AML-193 (cell line): ENCODE measurements around the gene HOTAIR.

Source experiments
- DNase-seq, 2 experiments: peaks; one replicate each; lab custom pipeline; 2025; lab: John Stamatoyannopoulos, UW

HOTAIR gene

DNA sequence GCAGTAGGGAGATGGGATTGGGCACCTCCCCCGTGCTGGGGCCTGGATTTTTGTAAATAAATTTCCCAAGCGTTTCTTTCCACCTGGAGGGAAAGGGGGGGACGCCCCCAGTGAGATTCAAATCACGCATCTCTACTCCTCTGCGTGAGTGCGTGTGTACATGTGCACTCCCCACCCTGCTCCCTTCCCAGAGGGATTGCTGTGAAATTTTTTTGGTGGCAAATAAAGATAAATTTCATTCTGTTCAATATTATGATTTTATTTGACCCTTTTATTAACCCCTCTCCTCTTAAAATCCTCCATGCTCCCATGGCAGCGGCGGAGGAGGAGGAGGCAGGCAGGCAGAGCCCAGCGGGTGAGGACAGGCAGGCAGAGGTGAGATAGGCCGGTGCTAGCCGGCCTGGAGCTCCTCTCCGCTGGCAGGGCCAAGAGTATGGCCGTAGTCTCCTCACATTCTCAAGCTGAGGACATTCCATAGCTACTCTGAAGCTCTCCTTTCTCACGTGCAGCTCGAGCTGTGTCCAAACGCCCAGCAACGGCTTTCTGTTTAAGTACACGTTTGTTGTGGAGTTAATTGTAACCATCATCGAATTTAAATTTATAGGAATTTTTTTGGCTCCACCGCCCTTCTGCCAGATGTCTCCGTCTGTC lies 1.5 kb upstream of the HOTAIR start:
- no peak for DNase-seq

DNA sequence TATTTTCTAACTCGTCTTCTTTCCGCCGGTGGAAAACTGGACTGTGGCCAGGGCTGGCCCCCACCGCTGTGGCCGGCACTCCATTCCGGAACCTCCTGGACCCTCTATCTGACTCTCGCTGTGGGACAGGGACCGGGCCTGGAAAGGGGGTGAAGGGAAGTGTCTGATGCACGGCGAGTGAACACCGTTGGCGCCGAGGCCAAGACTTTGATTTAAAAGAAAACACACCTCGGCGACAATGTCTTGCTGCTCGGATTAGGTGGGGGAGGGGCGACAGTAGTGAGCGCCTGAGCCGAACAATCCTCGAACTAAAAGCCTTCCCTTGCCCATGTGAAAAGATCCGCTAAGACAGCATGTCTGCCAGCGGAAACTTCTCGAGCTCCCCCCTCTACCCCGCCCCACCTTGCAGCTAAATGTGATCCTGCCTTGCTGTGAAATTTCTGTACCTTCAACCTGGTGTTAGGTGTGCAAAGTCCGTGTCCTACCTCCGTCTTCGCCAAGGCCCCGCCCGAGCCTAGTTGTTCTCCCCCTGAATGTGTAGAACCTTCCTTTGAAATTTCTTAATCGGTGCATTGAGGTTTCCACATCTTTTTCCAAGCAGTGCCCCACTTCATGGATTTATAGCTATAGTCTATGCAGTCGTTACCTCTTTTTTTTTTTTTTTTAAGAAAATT lies 862 bp upstream of the HOTAIR start:
- no peak for DNase-seq

DNA sequence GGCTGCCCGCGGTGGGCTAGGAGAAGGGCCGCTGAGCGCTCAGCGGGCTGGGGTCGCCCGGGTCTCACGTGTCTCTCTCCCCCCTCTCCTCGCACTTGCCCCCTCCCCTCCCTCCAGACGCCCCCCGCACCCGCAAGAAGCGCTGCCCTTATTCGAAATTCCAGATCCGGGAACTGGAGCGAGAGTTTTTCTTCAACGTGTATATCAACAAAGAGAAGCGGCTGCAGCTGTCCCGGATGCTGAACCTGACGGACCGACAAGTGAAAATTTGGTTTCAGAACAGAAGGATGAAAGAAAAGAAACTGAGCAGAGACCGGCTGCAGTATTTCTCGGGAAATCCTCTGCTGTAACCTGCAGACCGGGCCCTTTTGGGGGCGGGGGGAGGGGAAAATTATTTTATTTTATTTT lies 314 bp upstream of the HOTAIR start:
- DNase-seq = no peak

DNA sequence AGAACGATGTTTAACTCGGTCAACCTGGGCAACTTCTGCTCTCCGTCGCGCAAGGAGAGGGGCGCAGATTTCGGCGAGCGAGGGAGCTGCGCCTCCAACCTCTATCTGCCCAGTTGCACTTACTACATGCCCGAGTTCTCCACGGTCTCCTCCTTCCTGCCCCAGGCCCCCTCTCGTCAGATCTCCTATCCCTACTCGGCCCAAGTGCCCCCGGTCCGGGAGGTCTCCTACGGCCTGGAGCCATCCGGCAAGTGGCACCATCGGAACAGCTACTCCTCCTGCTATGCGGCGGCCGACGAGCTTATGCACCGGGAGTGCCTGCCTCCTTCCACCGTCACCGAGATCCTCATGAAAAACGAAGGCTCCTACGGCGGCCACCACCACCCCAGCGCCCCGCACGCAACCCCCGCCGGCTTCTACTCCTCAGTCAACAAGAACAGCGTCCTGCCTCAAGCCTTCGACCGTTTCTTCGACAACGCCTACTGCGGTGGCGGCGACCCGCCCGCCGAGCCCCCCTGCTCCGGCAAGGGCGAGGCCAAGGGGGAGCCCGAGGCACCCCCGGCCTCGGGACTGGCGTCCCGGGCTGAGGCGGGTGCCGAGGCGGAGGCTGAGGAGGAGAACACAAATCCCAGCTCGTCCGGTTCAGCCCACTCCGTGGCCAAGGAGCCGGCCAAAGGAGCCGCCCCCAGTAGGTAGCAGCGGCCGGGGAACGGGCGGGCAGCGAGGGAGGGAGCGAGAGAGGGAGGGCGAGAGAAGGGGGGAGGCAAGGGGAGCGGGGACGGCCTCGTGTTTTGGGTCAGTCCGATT lies 1.3 kb downstream of the HOTAIR start:
- DNase-seq = no peak

DNA sequence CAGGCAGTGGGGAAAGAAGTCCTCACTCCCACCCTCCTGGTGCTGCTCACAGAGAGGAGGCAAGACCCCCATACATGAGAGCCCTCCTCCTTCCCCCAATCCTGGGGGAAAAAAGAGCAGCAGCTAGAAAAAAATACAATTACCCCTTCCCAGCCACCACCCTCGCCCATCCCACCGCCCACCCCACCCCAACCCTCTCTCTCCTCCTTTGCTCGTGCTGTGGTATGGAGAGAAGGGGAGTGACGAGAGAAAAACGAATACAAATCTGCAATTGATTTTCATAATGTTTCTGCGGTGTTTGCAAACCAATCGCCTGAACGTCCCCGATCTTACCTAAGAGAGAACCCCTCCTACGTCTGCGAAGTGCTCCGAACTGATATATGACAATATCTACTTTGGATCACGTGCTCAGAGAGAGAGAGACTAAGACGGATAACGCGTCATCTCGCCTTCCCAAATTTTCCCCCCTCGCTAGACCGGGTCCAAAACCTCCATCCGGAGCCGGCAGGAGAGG lies 2.0 kb downstream of the HOTAIR start, which contains the start of gene HOXC11:
TSS of gene HOXC11 (plus strand) at position 405 of the 514 bp plus-strand sequence. CDS start 116 bp downstream, outside the sequence.
- no peak for DNase-seq

DNA sequence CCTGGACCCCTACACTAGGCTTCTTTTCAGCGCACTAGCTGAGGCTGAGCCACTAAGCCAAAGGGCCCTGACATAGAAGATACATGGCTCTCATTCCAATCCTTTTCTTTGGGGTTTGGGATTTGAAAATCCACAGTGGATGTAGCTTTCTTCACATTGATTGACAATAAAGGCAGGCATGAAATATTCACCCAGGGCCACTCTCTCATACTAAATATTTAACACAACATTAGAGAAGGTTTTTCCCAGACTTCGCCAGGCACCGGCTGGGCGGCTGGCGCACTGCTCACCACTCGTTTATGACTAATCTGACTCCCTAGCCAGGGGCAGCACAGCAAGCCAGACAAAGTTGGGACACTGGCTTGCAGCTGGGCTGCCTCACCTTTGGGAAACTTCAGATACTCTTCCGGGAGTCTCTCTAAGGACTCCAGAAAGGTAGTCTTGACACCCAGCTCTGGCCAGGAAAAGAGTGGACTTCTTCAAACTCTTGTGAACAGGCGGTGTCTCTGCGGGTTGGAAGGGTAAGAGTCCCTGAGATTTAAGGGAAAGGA lies 2.5 kb downstream of the HOTAIR start:
- DNase-seq = no peak

DNA sequence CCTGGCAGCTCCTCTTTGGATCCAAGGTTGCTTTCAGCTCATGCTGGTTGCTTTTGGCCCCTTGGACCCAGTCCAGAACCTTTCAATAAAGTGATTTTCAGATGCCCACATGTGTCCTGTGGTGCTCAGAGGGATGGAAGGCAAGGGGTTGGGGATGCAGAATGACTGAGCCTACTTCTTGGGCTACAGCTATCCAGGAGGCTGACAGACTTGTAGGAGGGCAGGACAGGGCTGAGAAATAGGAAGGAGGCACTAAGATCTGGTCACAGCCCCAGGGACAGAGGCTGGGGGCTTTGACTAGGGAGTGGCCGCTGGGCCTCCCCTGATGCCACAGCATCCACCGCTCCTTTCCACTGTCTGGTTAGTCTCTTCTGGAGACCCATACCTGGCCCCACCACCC lies 3.1 kb downstream of the HOTAIR start:
- no peak for DNase-seq

DNA sequence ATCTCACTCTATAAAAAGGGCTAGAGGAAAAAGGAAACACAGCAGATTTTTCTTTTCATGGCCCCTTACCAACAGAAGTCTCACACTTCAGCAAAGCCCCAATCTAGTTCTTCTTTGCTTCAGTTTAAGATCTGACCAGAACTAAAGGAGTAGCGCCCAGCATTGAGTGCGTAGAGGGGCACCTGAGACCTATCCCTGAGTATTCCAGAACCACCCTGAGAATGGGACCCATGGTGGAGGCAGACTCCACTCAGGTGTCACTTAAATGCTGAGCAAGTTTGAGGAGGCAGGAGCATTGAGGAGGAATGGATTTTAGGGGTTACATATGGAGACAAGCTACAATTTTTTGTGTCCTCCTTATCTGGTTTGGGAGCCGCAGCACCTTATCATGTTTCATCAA lies 3.6 kb downstream of the HOTAIR start:
- no peak for DNase-seq

DNA sequence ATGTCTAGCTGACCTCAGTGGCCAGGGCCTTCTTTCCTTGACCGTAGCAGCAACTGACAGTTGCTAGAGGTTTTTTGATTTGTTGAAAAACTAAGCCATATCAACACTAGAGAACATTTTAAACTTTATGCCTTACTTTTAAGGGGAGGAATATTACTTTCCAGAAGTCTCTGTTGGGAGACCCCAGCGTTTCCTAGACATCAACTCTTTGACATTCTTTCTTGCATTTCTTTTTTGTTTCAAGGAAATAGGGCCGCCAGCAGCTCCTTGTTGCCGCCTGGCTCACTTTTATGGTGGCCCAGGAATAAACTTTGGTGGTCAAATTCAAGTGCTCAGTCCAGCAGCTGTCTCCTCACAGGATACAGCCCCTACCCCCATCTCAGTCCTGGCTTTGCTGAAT lies 4.3 kb downstream of the HOTAIR start:
- no peak for DNase-seq

DNA sequence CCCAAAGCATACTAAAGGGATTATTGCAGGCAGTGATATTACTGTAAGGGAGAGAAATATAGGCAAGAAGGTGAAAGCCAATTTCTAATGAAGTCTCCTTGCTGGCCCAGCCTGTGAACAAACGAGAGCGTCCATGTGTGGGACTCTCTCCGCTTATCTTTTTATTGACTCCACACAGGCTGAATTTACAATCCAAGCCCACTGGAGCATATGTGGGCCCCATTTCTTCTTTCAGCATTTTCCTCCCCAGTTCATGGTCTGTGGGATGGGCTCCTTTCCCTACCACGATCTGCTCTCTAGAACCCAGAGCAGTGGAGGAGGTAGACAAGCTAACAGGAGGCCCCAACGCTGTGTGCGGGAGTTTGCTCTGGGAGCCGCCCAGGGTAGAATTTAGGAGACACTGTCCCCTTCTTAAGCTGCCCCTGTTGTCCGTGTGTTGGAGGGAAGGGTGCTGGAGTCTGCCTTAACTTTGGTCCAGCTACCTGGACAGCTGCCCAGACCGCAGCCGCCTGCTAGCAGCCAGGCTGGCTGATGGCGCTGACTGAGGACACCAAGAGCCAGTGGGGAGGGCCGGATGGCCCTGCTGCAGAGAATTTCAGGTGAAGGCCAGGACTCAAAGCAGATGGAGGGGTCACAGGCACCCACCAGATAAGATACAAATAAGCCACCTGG lies 5.0 kb downstream of the HOTAIR start:
- no peak for DNase-seq

DNA sequence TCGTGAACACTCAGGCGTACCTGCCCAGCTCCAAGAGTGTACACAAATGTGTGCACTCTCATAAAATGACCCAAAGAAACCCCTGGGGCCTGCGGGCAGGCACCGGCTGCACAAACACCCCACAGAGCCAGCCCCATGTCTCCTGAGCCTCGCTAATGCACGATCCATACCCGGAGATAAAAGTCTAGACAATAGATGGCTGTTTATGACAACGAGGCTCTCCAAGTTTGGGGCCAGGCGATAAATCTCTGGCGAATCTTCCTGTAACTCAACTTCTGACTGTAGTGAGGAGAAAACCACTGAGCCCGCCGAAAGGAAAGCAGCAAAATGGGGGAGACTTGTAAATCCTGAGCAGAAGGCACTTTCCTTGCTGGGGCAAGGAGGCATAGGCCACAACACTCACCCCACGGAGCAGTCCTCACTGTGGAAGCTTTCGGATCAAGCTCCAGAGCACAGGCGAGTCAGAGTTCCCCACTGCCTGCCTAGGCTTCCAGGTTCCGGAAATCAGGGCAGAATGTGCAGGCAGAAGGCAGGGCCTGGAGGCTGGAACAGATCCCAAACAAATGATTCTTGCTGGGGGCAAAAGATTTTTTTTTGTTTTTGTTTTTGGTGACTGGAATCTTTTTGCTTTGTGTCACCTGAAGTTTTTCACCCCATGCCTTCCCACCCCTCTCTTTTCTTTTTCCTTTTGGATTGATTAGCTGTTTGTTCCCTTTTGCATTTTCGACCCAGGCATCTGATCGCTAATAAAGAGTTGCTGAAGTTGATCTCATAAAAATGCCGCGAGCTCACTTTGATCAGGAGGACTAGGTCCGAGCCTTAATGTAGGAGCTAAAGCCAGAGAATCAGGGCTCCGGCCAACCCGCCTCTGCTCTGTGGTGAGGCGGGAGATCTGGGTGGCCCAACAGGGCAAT lies 6.3 kb downstream of the HOTAIR start:
- no peak for DNase-seq

DNA sequence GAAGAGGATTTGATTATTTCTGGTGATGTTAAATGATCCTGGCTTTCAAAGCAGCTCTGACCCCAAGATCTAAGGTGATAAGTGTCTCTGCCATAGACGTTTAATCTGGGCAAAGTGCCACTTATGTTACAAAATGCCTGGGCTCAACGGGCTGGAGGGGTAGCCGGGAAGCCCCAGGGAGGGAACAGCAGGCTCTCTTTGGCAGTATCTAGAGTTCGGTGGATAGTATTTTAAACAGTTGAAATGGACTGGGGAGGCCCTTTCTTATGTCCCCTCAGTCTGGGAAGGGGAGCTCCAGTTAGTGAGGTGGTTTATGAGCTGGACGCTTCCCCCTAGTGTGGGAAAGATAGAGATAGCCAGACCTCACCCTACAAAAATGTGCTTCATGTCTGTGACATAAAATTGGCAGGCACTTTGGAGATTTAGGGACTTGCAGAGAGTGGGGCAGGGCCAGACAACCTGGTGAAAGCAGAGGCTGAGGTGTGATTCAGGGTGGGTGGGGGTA lies 7.3 kb downstream of the HOTAIR start:
- peak in 1 of 2 experiments; percentile 7 for DNase-seq

DNA sequence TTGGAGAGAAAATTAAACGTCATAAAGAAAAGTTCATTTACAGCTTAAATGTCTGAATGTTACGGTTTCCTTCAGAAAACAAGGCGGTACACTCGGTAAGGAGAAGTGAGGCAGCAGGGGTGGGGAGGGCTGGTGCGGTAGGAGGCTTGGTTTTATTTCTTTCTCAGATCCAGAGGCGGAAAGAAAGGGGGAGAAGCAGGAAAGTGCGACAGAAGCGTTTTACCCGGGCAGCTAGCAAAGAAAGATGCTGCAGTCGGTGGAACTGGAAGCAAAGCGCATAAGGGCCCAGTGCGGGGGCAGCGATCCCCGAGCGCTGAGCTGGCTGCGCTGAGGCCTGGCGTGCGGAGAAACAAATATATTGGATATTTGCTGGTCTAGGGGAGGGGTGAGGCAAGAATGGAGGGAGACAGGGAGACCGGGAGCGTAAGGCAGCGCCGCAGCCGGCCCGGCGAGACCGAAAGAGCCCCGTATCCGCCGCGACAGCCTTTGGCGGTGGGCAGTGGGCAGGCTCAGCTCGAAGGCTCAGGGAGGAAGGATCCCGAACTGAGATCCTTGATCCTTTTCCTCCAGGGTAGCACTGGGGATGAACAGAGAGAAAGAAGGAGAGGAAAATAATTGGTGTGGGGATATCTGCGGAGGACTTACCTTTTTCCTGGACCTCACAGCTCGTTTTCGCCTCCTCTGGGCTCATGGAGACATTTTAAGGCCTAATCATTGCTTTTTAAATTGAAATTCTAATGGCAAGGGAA lies 8.2 kb downstream of the HOTAIR start:
- no peak for DNase-seq

DNA sequence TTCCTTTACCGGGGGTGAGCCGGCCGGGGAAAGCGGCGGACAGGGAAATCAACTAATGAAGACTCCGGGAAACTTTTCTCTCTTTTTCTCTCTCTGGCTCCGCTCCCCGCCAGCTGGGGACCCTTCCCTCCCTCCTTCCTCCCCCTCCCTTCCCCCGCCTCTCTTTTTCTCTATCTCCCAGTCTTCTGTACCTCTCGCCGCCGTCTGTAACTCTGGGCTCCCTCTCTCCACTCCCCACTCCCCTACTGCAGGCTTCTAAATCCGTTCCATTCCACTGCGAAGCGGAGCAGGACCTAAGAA lies 8.7 kb downstream of the HOTAIR start:
- DNase-seq = no peak

DNA sequence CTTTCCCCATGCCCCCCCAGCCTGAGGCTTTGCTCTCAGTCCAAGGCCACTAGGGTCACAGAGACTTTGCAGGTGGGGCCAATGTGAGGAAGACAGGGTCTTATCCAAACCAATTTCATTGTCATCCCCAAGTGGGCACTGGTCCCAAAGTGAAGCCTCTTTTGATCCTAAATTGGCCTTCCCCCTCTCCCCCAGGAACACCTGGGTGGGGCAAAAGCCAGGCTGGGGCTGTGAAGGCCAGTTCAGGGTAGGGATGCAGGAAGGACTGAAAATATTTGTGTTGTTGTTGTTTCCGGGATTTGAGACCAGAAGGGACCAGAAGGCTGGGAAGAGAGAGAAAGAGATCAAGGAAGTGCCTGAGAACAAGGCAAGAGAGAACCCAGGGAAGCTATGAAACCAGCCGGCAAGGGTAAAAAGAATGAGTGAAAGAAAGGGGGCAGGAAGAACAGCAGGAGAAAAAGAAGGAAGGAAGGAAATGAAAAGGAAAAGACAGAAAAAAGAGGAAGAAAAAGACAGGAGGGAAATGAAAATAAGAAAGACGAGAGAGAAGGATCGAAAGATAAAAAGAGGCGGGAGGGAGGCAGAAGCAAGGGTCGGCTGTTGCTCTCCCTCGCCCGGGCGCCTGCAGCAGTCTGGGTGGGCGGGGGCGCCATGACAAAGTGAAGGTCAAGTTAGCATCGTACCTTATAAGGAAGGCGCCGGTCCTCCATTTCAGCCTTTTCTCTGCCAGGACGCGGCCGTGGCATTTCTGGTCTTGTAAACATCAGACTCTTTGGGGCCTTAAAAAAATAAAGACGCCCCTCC lies 9.3 kb downstream of the HOTAIR start:
- no peak for DNase-seq

DNA sequence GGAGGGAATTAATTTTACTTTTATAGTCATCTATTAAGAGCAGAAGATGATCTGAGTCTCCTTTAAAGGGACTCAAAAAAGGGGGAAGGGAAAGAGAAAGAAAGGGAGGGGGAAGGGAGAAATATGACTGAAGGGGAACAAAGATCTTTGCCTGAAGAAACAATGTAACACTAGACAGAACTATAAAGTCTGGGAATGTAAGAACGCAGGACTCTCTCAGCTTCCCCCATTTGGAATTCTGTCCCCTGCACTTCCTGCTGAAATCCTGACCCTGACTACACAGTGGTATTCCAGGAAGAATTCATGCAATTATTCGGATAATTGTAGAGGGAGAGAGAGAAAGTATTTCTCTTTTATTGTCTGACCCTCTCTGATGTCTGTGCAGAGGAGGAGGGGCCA lies 10.4 kb downstream of the HOTAIR start:
- no peak for DNase-seq

DNA sequence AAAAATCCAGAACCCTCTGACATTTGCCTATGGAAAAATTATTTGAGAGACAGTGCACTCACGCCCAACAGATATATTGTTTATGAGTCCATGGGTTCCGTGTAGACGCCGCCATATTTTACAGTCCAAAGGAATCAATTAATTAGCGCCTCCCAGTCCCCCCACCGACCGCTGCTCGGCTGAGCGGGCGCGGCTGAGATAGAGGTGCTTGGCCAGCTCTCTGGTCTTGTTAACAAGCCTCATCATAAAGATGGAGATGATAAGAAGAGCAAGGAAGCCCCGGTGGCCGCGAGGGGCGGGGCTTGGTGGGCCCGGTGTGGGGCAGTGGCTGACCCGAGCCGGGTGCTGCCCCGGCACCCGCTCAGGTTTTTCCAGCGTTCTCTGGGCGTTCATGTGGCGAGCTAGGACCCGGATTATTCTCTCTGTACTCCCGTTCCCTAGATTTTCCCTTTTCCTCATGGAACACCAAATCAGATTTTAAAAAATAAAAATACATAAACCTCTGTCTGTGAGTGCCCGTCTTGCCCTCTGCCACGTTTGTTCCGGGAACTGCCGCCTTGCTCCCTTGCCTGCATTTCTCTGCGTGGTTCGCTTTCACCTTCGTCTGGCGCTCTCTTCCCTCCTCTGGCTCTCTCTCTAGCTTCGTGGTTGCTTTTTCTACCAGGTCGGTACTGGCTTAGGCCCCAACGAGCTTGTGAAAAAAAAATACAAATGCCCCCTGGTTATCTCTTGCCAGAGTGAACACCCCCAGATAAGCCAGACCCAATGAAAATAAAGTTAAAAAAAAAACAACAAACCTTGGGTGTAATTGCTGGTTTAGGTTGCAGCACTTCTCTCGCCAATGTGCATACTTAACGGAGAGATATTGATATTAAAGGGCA lies 11.1 kb downstream of the HOTAIR start:
- DNase-seq = no peak

DNA sequence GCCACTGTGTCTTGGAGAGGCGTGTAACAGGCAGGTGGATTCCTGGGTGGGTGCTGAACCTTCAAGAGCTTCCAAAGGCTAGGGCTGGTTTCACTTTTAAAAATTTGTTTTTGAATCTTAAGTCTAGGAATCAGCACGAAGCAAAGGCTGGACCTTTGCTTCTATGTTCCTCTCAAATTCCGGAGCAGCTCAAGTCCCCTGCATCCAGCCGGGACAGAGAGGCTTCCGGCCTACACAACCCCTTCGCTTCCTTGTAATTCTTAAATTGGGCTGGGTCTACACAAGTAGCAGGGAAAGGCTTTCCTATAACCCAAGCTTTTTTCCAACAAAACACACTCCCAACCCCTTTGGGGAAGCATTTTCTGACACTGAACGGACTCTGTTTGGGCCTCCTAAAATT lies 11.7 kb downstream of the HOTAIR start:
- DNase-seq = no peak
